Measurements from ENCODE around the gene SOX2.

Gene SOX2

GRCh38 chr3:181719991-181720680 lies 8.4 kb downstream of the SOX2 start:
- DNase-seq (ENCODE audit: low read depth), result no peak
- no peak overlapping the region for H3K4me3 ChIP-seq (ENCODE audit: low read depth, low read length)
- TF ChIP-seq CTCF (IDR thresholded peaks at IDR 0.05; ENCODE audit: control insufficient read depth, extremely low read depth, insufficient read depth), result no peak

- H3K4me3 ChIP-seq (ENCODE audit: low read depth, low read length), result no peak overlapping the region
- TF ChIP-seq CTCF (IDR thresholded peaks at IDR 0.05; ENCODE audit: control insufficient read depth, extremely low read depth, insufficient read depth), result no peak
- DNase-seq (ENCODE audit: low read depth), result no peak
These were observed 9.5 kb downstream of the SOX2 start for GRCh38 chr3:181721046-181721875.

GRCh38 chr3:181722156-181722555 lies 10.4 kb downstream of the SOX2 start:
- no peak for TF ChIP-seq CTCF (IDR thresholded peaks at IDR 0.05; ENCODE audit: control insufficient read depth, extremely low read depth, insufficient read depth)
- H3K4me3 ChIP-seq (ENCODE audit: low read depth, low read length), result no peak overlapping the region

GRCh38 chr3:181722766-181723425 lies 11.2 kb downstream of the SOX2 start:
- no peak for TF ChIP-seq CTCF (IDR thresholded peaks at IDR 0.05; ENCODE audit: control insufficient read depth, extremely low read depth, insufficient read depth)
- H3K4me3 ChIP-seq (ENCODE audit: low read depth, low read length), result no peak overlapping the region
- no peak for DNase-seq (ENCODE audit: low read depth)

More at GRCh38 chr3:181722156-181722555, 10.4 kb downstream of the SOX2 start:
- DNase-seq (ENCODE audit: low read depth), result no peak

GRCh38 chr3:181723625-181724191 lies 12.0 kb downstream of the SOX2 start:
- DNase-seq (ENCODE audit: low read depth), result no peak
- no peak for TF ChIP-seq CTCF (IDR thresholded peaks at IDR 0.05; ENCODE audit: control insufficient read depth, extremely low read depth, insufficient read depth)
- H3K4me3 ChIP-seq (ENCODE audit: low read depth, low read length), result no peak overlapping the region

- DNase-seq (ENCODE audit: low read depth), result no peak
- H3K4me3 ChIP-seq (ENCODE audit: low read depth, low read length), result no peak overlapping the region
- TF ChIP-seq CTCF (IDR thresholded peaks at IDR 0.05; ENCODE audit: control insufficient read depth, extremely low read depth, insufficient read depth), result no peak
These were observed 12.7 kb downstream of the SOX2 start for GRCh38 chr3:181724192-181724965.
